Stimulated activated naive CD8-positive, alpha-beta T cell treated with anti-CD3 and anti-CD28 coated beads, Interleukin-15, amount 100 ng/mL, for 72 hours (primary cell): ENCODE results near the gene FAM3A.
A peak's percentile ranks its signal among the peaks of the same experiment; 100 is the strongest.

ENCODE experiments used
- ATAC-seq: fragments of 150-1000 bp; cut with Tn5 transposase; 2 replicates; pipeline ENCODE4 v1.10.0; 2021; ENCODE audit warnings: mild to moderate bottlenecking, moderate library complexity
- DNase-seq, 2 donors: peaks; one replicate each; pipeline ENCODE4 v3.0.0; 2021 to 2022
- H3K27ac Mint-ChIP-seq, 2 donors: one replicate each; pipeline ENCODE4 v1.8.0; 2022; ENCODE audit warnings: mild to moderate bottlenecking in 2 of 2, mixed read lengths in 2 of 2, moderate library complexity in 2 of 2
- H3K27me3 Mint-ChIP-seq: one replicate; pipeline ENCODE4 v1.8.0; 2022; ENCODE audit warnings: mixed read lengths
- H3K4me1 Mint-ChIP-seq: one replicate; pipeline ENCODE4 v1.8.0; 2022; ENCODE audit warnings: mild to moderate bottlenecking, mixed read lengths
- H3K4me3 Mint-ChIP-seq, 2 donors: one replicate each; pipeline ENCODE4 v1.8.0; 2022; ENCODE audit warnings: mild to moderate bottlenecking in 2 of 2, mixed read lengths in 2 of 2, moderate library complexity in 1 of 2
- H3K9me3 Mint-ChIP-seq, 2 donors: one replicate each; pipeline ENCODE4 v1.8.0; 2022; ENCODE audit warnings: mixed read lengths in 2 of 2

Gene FAM3A

GRCh38 chrX:154482786-154483185, 33.2 kb downstream of the FAM3A start:
- peaks cover 50% of the 10 kb centered on the region for H3K4me1 Mint-ChIP-seq
- DNase-seq: no peak
- H3K27me3 Mint-ChIP-seq: no peaks in the 10 kb centered on the region
- ATAC-seq: no peak
- no peak overlapping the region for H3K27ac Mint-ChIP-seq
- H3K4me3 Mint-ChIP-seq: no peak overlapping the region
- no peaks in the 10 kb centered on the region for H3K9me3 Mint-ChIP-seq

GRCh38 chrX:154481911-154482601, 34.0 kb downstream of the FAM3A start:
- no peak for DNase-seq
- Mint-ChIP-seq H3K27me3 (no peaks in the 10 kb centered on the region), H3K4me3 (no peak overlapping the region), H3K27ac (no peak overlapping the region), H3K4me1 (peaks cover 48% of the 10 kb centered on the region), H3K9me3 (no peaks in the 10 kb centered on the region)
- no peak for ATAC-seq

- DNase-seq (no peak), ATAC-seq (no peak)
- Mint-ChIP-seq H3K27ac (no peak overlapping the region), H3K4me3 (no peak overlapping the region), H3K9me3 (no peaks in the 10 kb centered on the region), H3K27me3 (no peaks in the 10 kb centered on the region), H3K4me1 (peaks cover 52% of the 10 kb centered on the region)
Measured at GRCh38 chrX:154481195-154481594, 34.8 kb downstream of the FAM3A start.

- peak within 1 kb of the TSS; percentile 95 for H3K27ac Mint-ChIP-seq
- no peaks in the 10 kb centered on the region for H3K9me3 Mint-ChIP-seq
- peaks cover 45% of the 10 kb centered on the region for H3K4me1 Mint-ChIP-seq
- ATAC-seq (peak; percentile 94), DNase-seq (peak; percentile 96)
- no peaks in the 10 kb centered on the region for H3K27me3 Mint-ChIP-seq
- peak within 1 kb of the TSS; percentile 87 to 90 for H3K4me3 Mint-ChIP-seq
Measured at GRCh38 chrX:154478728-154479622, 37.1 kb downstream of the FAM3A start, which contains the start of gene LAGE3. Gene LAGE3 (minus strand): TSS chrX:154479281. CDS start chrX:154478915, 366 bp downstream.

DNA sequence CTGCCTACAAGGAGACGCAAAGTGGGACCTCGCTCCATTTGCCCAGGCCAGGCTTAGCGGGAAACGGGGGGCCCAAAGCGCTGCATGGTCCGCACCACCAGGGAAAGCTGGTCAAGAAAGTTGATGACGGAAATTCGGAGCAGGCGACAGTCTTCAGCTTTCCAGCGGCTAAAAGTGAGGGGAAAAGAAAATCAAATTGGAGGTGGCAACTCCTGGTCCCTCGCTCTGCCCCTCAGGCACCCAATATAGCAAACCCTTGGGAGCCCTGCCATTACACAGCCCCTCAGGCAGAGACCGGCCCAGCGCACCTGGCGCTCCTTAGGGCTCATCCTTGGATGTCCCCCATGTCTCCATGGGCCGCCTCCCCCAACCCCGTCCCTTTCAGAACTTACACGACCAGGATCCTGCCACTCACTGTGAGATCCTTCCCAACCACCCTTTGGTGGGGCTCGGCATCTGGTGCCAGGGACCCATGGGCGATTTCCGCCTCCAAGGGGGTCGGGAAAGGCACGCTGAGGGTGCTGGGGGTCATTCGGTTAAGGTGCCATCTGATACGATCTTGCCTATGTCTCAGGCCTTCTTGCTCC, 38.0 kb downstream of the FAM3A start:
- ATAC-seq: no peak
- DNase-seq: no peak
- Mint-ChIP-seq H3K9me3 (no peaks in the 10 kb centered on the region), H3K4me3 (peak overlapping the region; percentile 87 to 90), H3K27me3 (no peaks in the 10 kb centered on the region), H3K4me1 (peaks cover 42% of the 10 kb centered on the region), H3K27ac (peak overlapping the region in 1 of 2 donors; percentile 81)

DNA sequence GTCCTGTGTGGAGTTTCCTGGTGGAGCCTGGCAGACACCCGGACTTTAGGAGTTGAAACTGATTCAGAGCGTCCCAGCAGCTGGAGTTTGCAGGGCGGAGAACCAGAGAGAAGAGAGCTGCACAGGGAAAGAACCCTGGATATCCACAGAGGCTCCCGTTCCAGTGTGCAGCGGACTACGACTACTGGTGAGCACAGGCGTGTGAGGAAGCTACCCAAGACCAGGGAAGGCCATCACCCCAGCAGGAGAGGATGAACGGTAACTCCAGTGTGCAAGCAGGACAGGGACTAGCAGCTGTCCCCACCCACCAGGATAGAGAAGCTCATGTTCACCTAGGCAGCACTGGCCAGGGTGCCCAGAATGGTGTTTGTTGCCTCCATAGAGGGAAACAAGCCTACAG, 39.2 kb downstream of the FAM3A start:
- ATAC-seq (no peak), DNase-seq (no peak)
- Mint-ChIP-seq H3K9me3 (no peaks in the 10 kb centered on the region), H3K27ac (no peak overlapping the region), H3K27me3 (no peaks in the 10 kb centered on the region), H3K4me3 (no peak overlapping the region), H3K4me1 (peaks cover 38% of the 10 kb centered on the region)

- Mint-ChIP-seq H3K27me3 (no peaks in the 10 kb centered on the region), H3K4me3 (no peak overlapping the region), H3K9me3 (no peaks in the 10 kb centered on the region), H3K27ac (no peak overlapping the region), H3K4me1 (peaks cover 31% of the 10 kb centered on the region)
- ATAC-seq (no peak), DNase-seq (no peak)
Measured at GRCh38 chrX:154473683-154474082, 42.3 kb downstream of the FAM3A start.

DNA sequence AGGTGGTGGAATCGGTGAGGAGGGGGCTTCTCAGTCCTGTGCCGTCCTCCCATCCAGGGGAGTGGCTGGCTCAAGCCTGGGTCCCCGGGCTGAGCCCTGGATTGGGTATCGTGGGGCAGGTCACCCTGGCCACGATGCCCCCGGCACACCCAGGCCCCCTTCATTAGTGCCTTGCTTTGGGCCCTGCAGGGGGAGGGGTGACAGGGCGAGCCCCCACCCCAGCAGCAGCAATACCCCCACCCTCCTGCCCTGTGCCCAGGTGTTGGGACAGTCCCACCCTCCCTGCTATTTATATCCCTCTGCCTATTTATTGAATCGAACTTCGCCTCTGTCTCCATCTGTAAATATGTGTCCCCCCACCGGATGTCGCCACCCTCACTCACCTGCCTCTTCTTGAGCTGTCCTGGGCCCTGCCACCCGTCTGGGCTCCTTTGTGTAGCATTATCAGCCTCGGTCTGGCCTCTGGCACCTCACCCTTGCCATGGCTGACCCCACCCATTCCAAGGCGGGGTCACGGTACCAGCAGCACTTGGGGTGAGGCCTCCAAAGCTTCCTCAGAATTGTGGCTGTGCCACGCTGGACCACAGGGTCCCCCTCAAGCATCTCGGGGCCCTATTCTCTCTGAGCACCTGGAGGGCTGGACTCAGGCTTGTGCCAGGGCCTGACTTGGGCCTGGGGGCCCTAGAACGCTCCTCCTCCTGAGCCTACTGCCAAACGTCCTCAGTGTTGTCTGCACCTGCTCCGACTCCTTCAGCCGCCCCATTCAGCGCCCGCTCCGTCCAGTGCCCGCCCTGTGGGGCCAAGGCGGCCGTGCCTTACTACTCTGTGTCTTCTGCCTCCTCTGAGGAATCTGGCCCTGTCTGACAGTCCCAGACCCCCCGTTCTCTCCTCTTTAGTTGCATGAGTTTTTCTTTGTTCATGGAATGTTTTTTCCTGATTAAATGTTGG, 43.1 kb downstream of the FAM3A start:
- DNase-seq (no peak), ATAC-seq (peak; percentile 59)
- no peaks in the 10 kb centered on the region for H3K27me3 Mint-ChIP-seq
- no peaks in the 10 kb centered on the region for H3K9me3 Mint-ChIP-seq
- no peak overlapping the region for H3K27ac Mint-ChIP-seq
- peaks cover 29% of the 10 kb centered on the region for H3K4me1 Mint-ChIP-seq
- no peak overlapping the region for H3K4me3 Mint-ChIP-seq

- DNase-seq: no peak
- H3K4me1 Mint-ChIP-seq: peaks cover 23% of the 10 kb centered on the region
- H3K27me3 Mint-ChIP-seq: no peaks in the 10 kb centered on the region
- no peaks in the 10 kb centered on the region for H3K9me3 Mint-ChIP-seq
- H3K4me3 Mint-ChIP-seq: no peak overlapping the region
- H3K27ac Mint-ChIP-seq: peak overlapping the region in 1 of 2 donors; percentile 91
- no peak for ATAC-seq
Measured at GRCh38 chrX:154471839-154472684, 44.0 kb downstream of the FAM3A start.

DNA sequence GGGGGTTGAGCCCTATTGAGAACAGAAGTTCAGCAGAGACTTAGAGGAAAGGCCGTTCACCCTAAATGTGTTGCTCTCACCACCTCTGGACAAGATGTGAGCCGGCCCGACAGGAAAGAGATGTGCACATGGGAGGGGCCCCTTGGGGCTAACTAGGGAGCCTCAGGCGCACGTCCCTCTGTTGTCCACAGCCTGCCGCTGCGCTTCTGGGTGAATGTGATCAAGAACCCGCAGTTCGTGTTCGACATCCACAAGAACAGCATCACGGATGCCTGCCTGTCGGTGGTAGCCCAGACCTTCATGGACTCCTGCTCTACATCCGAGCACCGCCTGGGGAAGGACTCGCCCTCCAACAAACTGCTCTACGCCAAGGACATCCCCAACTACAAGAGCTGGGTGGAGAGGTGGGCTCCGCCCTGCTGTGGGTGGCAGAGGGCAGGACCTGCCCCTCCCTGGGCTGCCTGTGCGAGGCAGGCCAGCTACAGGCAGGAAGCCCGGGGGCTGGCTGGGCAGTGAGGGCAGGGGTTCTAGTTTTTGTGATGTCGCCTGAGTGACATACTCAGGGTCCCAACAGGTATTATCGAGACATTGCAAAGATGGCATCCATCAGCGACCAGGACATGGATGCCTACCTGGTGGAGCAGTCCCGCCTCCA, 45.0 kb downstream of the FAM3A start:
- no peaks in the 10 kb centered on the region for H3K9me3 Mint-ChIP-seq
- no peak overlapping the region for H3K27ac Mint-ChIP-seq
- H3K27me3 Mint-ChIP-seq: no peaks in the 10 kb centered on the region
- peaks cover 16% of the 10 kb centered on the region for H3K4me1 Mint-ChIP-seq
- no peak overlapping the region for H3K4me3 Mint-ChIP-seq
- DNase-seq: no peak
- no peak for ATAC-seq

DNA sequence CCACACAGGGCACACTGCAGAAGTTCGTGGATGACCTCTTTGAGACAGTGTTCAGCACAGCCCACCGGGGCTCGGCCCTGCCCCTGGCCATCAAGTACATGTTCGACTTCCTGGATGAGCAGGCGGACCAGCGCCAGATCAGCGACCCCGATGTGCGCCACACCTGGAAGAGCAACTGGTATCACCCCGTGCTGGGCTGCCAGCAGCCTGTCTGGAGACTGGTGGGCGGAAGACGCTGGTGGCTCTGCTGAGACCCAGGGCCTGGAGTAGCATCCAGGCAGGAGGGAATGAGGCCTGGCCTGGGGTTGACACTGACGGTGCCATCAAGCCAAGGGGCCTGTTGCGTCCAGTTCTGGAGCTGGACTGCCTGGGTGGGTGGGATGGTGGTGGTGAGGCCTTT, 45.6 kb downstream of the FAM3A start:
- Mint-ChIP-seq H3K27me3 (no peaks in the 10 kb centered on the region), H3K27ac (no peak overlapping the region), H3K4me3 (no peak overlapping the region), H3K9me3 (no peaks in the 10 kb centered on the region), H3K4me1 (peaks cover 12% of the 10 kb centered on the region)
- DNase-seq (no peak), ATAC-seq (no peak)

DNA sequence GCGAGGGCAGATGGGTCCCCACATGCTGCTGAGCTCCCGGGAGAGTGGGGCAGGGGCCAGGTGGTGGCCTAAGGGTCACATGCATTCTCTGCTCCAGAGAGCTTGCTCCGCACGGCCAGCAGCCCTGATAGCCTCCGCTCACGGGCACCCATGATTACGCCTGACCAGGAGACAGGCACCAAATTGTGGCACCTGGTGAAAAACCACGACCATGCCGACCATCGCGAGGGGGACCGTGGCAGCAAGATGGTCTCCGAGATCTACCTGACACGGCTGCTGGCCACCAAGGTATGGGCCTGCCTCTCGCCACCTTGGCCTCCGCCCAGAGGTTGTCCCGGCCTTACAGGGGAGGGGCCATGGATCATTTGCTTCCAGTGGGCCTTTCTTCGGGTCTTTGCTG, 46.2 kb downstream of the FAM3A start:
- H3K27me3 Mint-ChIP-seq: no peaks in the 10 kb centered on the region
- no peak overlapping the region for H3K4me3 Mint-ChIP-seq
- peak overlapping the region in 1 of 2 donors; percentile 27 for H3K27ac Mint-ChIP-seq
- H3K9me3 Mint-ChIP-seq: no peaks in the 10 kb centered on the region
- DNase-seq: no peak
- no peak for ATAC-seq
- H3K4me1 Mint-ChIP-seq: peaks cover 9% of the 10 kb centered on the region

DNA sequence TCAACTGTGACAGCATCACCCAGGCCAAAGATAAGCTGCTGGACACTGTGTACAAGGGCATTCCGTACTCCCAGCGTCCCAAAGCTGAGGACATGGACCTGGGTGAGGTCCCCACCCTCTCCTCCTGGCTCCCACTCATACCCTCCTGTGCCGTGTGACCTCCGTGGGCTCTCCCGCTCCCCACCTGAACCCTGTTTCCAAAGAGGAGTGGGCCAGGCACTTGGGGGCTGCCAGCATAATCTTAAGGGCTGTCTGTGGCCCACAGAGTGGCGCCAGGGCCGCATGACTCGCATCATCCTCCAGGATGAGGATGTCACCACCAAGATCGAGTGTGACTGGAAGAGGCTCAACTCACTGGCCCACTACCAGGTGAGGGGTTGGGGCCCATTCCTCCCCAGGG, 46.9 kb downstream of the FAM3A start:
- ATAC-seq: no peak
- Mint-ChIP-seq H3K4me3 (no peak overlapping the region), H3K27ac (no peak overlapping the region), H3K27me3 (no peaks in the 10 kb centered on the region), H3K9me3 (no peaks in the 10 kb centered on the region), H3K4me1 (peaks cover 9% of the 10 kb centered on the region)
- DNase-seq: no peak

DNA sequence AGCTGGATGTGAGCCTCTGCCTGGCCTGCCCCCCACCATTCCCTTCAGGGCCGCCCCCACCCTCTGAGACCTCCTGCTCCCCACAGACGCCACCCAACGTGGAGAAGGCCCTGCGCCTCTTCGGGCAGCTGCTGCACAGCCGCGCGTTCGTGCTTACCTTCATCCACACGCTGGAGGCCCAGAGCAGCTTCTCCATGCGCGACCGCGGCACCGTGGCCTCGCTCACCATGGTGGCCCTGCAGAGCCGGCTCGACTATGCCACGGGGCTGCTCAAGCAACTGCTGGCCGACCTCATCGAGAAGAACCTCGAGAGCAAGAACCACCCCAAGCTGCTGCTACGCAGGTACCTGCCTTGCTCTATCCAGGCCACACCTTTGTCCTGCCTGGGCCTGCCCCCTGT, 47.8 kb downstream of the FAM3A start:
- no peak for ATAC-seq
- no peak overlapping the region for H3K4me3 Mint-ChIP-seq
- H3K9me3 Mint-ChIP-seq: no peaks in the 10 kb centered on the region
- H3K27me3 Mint-ChIP-seq: no peaks in the 10 kb centered on the region
- H3K27ac Mint-ChIP-seq: no peak overlapping the region
- H3K4me1 Mint-ChIP-seq: peaks cover 4% of the 10 kb centered on the region
- no peak for DNase-seq
